Sigmoid colon (tissue), 4 donors: ENCODE results near the gene RANBP1.

Source experiments
- CTCF ChIP-seq, 4 experiments: fragments of 450-650 bp in 3 of 4; fragments of 200-600 bp in 1 of 4; IDR thresholded peaks; one replicate each; pipeline ENCODE4 v1.5.1; 2016 to 2019; ENCODE audit warnings: antibody characterized with exemption in 4 of 4, mild to moderate bottlenecking in 3 of 4, moderate library complexity in 2 of 4
- EP300 ChIP-seq, 4 donors: sonication (generic); formaldehyde crosslinking; IDR thresholded peaks; one replicate each; pipeline ENCODE4 v1.6.1; 2017; ENCODE audit warnings: antibody characterized with exemption in 4 of 4
- POLR2A ChIP-seq, 2 donors: fragments of 450-650 bp; IDR thresholded peaks; one replicate each; pipeline ENCODE4 v1.6.1; 2016; ENCODE audit warnings: antibody characterized with exemption in 2 of 2, mild to moderate bottlenecking in 2 of 2, moderate library complexity in 2 of 2
- POLR2AphosphoS5 ChIP-seq, 4 donors: sonication (generic); formaldehyde crosslinking; IDR thresholded peaks; one replicate each; pipeline ENCODE4 v1.6.1; 2017; ENCODE audit warnings: antibody characterized with exemption in 4 of 4

GRCh38 chr22:20083157-20083890 is 32.6 kb upstream of the RANBP1 start:
- TF ChIP-seq POLR2AphosphoS5 (IDR thresholded peaks at IDR 0.05): no peak
- TF ChIP-seq POLR2A (IDR thresholded peaks at IDR 0.05): no peak
- no peak for TF ChIP-seq CTCF (IDR thresholded peaks at IDR 0.05)
- no peak for TF ChIP-seq EP300 (IDR thresholded peaks at IDR 0.05)
